CD4-positive, alpha-beta T cell treated with Interleukin-2 at 100 ng/mL for 4 hours (primary cell): ENCODE data around the gene ADARB2.
"Not testable (repeated sequence)": the region's sequence is repeated elsewhere in the genome, so short reads cannot be mapped to it uniquely, and the experiment has no call there.

Experiments
- DNase-seq: peaks from one replicate; pipeline ENCODE4 v3.0.0-alpha.2; 2020; ENCODE audit warnings: low spot score

Gene ADARB2

GRCh38 chr10:1464881-1465417 lies 272.4 kb downstream of the ADARB2 start:
- DNase-seq: no peak

GRCh38 chr10:1463971-1464370 lies 273.4 kb downstream of the ADARB2 start:
- DNase-seq: not testable (repeated sequence)

- no peak for DNase-seq
These were observed 274.2 kb downstream of the ADARB2 start for GRCh38 chr10:1462994-1463633.

- no peak for DNase-seq
These were observed 274.8 kb downstream of the ADARB2 start for GRCh38 chr10:1462521-1462920.

- no peak for DNase-seq
These were observed 275.3 kb downstream of the ADARB2 start for GRCh38 chr10:1462032-1462431.

GRCh38 chr10:1461016-1461415 lies 276.3 kb downstream of the ADARB2 start:
- DNase-seq: no peak

- not testable (repeated sequence) for DNase-seq
These were observed 277.7 kb downstream of the ADARB2 start for GRCh38 chr10:1459664-1460063.

GRCh38 chr10:1454951-1455350 lies 282.4 kb downstream of the ADARB2 start:
- no peak for DNase-seq

- DNase-seq: no peak
These were observed 282.9 kb downstream of the ADARB2 start for GRCh38 chr10:1454428-1454827.

- DNase-seq: no peak
These were observed 284.5 kb downstream of the ADARB2 start for GRCh38 chr10:1452777-1453176.

GRCh38 chr10:1451941-1452340 lies 285.4 kb downstream of the ADARB2 start:
- DNase-seq: no peak

GRCh38 chr10:1451362-1451888 lies 285.9 kb downstream of the ADARB2 start:
- no peak for DNase-seq

GRCh38 chr10:1449572-1450205 lies 287.6 kb downstream of the ADARB2 start:
- no peak for DNase-seq

GRCh38 chr10:1449021-1449420 lies 288.3 kb downstream of the ADARB2 start:
- DNase-seq: no peak

GRCh38 chr10:1448252-1448930 lies 288.9 kb downstream of the ADARB2 start:
- DNase-seq: no peak

- no peak for DNase-seq
These were observed 292.5 kb downstream of the ADARB2 start for GRCh38 chr10:1444826-1445225.

GRCh38 chr10:1440897-1441296 lies 296.4 kb downstream of the ADARB2 start:
- DNase-seq: no peak

GRCh38 chr10:1434912-1435692 lies 302.2 kb downstream of the ADARB2 start:
- DNase-seq: no peak

- no peak for DNase-seq
These were observed 303.1 kb downstream of the ADARB2 start for GRCh38 chr10:1434202-1434601.

GRCh38 chr10:1432161-1432560 lies 305.2 kb downstream of the ADARB2 start:
- DNase-seq: no peak

GRCh38 chr10:1431229-1431628 lies 306.1 kb downstream of the ADARB2 start:
- DNase-seq: no peak
